Nephron (organoid): ENCODE measurements around the gene SMIM33.
A peak's percentile ranks its signal among the peaks of the same experiment; 100 is the strongest.

Experiments used
- H3K27ac Mint-ChIP-seq, 3 experiments: 2 replicates each; pipeline ENCODE4 v1.8.0; 2020; ENCODE audit warnings: mixed read lengths in 3 of 3, mild to moderate bottlenecking in 2 of 3, moderate library complexity in 1 of 3
- H3K27me3 Mint-ChIP-seq: 2 replicates; pipeline ENCODE4 v1.8.0; 2021; ENCODE audit warnings: low read depth, mild to moderate bottlenecking, moderate library complexity, mixed read lengths
- H3K36me3 Mint-ChIP-seq: 2 replicates; pipeline ENCODE4 v1.8.0; 2020; ENCODE audit warnings: low read depth, mixed read lengths
- H3K4me1 Mint-ChIP-seq: 2 replicates; pipeline ENCODE4 v1.8.0; 2020; ENCODE audit warnings: mixed read lengths
- H3K4me3 Mint-ChIP-seq, 3 experiments: 2 replicates each; pipeline ENCODE4 v1.8.0; 2020; ENCODE audit warnings: mild to moderate bottlenecking in 3 of 3, mixed read lengths in 3 of 3, moderate library complexity in 2 of 3
- H3K9me3 Mint-ChIP-seq: 2 replicates; pipeline ENCODE4 v1.8.0; 2020; ENCODE audit warnings: mixed read lengths
- TF ChIP-seq, protein P1 (sequence below), 3 experiments: fragments of 200-600 bp; sonication (generic); IDR thresholded peaks; one replicate each; pipeline ENCODE4 v1.5.0; 2021; ENCODE audit warnings: antibody characterized with exemption in 3 of 3; ENCODE audit not compliant: unreplicated experiment in 3 of 3

Gene SMIM33

DNA sequence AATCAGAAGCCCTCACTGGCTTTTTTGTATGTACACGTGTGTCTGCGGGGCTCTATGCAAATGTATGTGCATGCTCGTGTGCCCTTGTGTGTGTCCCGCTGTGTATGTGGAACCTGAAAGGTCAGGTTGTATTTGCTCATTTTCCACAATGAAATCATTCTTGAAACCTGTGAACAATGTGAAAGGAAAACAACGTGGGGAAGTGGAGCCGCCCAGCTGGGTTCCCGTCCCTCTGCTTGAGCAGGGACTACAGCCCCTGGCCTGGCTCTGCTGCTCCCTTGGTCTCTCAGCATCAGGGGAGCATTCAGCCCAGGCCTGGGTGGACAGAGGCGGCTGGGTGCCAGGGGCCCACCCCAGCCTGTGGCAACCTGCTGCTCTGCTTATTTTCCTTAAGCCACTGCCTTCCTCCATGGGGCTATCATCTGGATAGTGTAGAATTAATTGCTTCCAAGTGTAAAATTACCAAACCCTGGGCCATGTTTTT, 11.3 kb upstream of the SMIM33 start:
- Mint-ChIP-seq H3K27me3 (peaks cover 4% of the 10 kb centered on the region), H3K27ac (no peak overlapping the region), H3K9me3 (no peaks in the 10 kb centered on the region), H3K36me3 (no peaks in the 10 kb centered on the region), H3K4me3 (no peak overlapping the region), H3K4me1 (no peaks in the 10 kb centered on the region)
- TF ChIP-seq, protein P1, sequence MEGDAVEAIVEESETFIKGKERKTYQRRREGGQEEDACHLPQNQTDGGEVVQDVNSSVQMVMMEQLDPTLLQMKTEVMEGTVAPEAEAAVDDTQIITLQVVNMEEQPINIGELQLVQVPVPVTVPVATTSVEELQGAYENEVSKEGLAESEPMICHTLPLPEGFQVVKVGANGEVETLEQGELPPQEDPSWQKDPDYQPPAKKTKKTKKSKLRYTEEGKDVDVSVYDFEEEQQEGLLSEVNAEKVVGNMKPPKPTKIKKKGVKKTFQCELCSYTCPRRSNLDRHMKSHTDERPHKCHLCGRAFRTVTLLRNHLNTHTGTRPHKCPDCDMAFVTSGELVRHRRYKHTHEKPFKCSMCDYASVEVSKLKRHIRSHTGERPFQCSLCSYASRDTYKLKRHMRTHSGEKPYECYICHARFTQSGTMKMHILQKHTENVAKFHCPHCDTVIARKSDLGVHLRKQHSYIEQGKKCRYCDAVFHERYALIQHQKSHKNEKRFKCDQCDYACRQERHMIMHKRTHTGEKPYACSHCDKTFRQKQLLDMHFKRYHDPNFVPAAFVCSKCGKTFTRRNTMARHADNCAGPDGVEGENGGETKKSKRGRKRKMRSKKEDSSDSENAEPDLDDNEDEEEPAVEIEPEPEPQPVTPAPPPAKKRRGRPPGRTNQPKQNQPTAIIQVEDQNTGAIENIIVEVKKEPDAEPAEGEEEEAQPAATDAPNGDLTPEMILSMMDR (IDR thresholded peaks at IDR 0.05; ENCODE audit: unreplicated experiment in 3 of 3): no peak

GRCh38 chr5:139460455-139460854, 10.3 kb upstream of the SMIM33 start:
- Mint-ChIP-seq H3K9me3 (no peaks in the 10 kb centered on the region), H3K36me3 (no peaks in the 10 kb centered on the region), H3K4me3 (no peak overlapping the region), H3K4me1 (no peaks in the 10 kb centered on the region), H3K27me3 (peaks cover 4% of the 10 kb centered on the region), H3K27ac (no peak overlapping the region)
- TF ChIP-seq, protein P1 (IDR thresholded peaks at IDR 0.05; ENCODE audit: unreplicated experiment in 3 of 3): no peak

- Mint-ChIP-seq H3K27me3 (peaks cover 4% of the 10 kb centered on the region), H3K36me3 (no peaks in the 10 kb centered on the region), H3K27ac (no peak overlapping the region), H3K4me1 (no peaks in the 10 kb centered on the region), H3K4me3 (no peak overlapping the region), H3K9me3 (no peaks in the 10 kb centered on the region)
- TF ChIP-seq, protein P1 (IDR thresholded peaks at IDR 0.05; ENCODE audit: unreplicated experiment in 3 of 3): no peak
These were observed 9.6 kb upstream of the SMIM33 start for GRCh38 chr5:139461176-139461575.

- H3K9me3 Mint-ChIP-seq: no peaks in the 10 kb centered on the region
- peaks cover 1% of the 10 kb centered on the region for H3K27me3 Mint-ChIP-seq
- H3K4me1 Mint-ChIP-seq: no peaks in the 10 kb centered on the region
- no peaks in the 10 kb centered on the region for H3K36me3 Mint-ChIP-seq
- H3K27ac Mint-ChIP-seq: no peak overlapping the region
- TF ChIP-seq, protein P1 (IDR thresholded peaks at IDR 0.05; ENCODE audit: unreplicated experiment in 3 of 3): no peak
- H3K4me3 Mint-ChIP-seq: peak overlapping the region in 1 of 3 experiments; percentile 19
These were observed 9.1 kb upstream of the SMIM33 start for GRCh38 chr5:139461698-139462097.

DNA sequence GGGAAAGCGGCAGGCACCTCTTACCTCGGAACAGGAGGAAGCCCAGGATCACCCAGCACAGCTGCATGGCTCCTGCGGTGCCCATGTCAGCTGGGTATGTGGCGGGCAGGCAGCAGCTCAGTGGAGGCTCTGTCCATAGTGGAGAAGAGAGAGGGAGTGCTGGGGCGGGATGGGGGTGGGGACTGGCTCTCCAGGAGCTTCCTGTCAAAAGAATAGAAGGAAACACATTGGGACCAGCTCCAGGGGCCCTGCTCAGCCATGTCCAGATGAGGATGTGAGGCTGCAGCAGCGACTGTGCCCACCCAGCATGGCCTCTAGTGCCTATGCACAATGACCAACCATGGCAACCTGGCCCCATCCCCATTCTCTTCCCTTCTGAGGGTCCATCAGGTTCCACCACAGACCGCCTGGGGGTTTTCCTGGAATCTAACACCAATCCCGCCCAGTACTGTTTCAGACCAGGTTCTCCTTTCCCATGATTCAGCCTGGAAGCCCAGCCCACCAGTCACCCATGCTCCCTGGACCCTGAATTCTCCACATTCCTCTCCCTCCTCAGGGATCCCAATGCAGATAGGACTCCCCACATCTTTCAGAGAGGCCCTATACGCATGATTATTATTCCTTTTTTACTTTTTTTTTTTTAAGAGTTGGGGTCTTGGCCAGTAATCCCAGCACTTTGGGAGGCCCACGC, 8.1 kb upstream of the SMIM33 start, which contains the start of gene ECSCR:
TSS of gene ECSCR (minus strand) at position 158 of the 691 bp plus-strand sequence. CDS start at position 85, 73 bp downstream.
- peak within 1 kb of the TSS in 1 of 3 experiments; percentile 19 for H3K4me3 Mint-ChIP-seq
- peak within 1 kb of the TSS in 2 of 3 experiments; percentile 51 to 61 for H3K27ac Mint-ChIP-seq
- no peaks in the 10 kb centered on the region for H3K9me3 Mint-ChIP-seq
- H3K27me3 Mint-ChIP-seq: no peaks in the 10 kb centered on the region
- TF ChIP-seq, protein P1 (IDR thresholded peaks at IDR 0.05; ENCODE audit: unreplicated experiment in 3 of 3): no peak
- no peaks in the 10 kb centered on the region for H3K36me3 Mint-ChIP-seq
- H3K4me1 Mint-ChIP-seq: no peaks in the 10 kb centered on the region
